GM12873 (cell line): Measurements from ENCODE around the gene LENG1.

Source experiments
- CTCF ChIP-seq: IDR thresholded peaks from 2 replicates; pipeline ENCODE4 v1.5.1; 2012; ENCODE audit warnings: low read depth, mild to moderate bottlenecking, moderate library complexity, low read length, control low read depth; ENCODE audit not compliant: insufficient read depth; ENCODE audit errors: missing control alignments

The LENG1 gene

GRCh38 chr19:54156953-54157352 lies 2.6 kb downstream of the LENG1 start:
- TF ChIP-seq CTCF = no peak

GRCh38 chr19:54156490-54156889 lies 3.0 kb downstream of the LENG1 start:
- no peak for TF ChIP-seq CTCF

GRCh38 chr19:54155694-54156093 lies 3.8 kb downstream of the LENG1 start:
- TF ChIP-seq CTCF = no peak

- no peak for TF ChIP-seq CTCF
These were observed 4.7 kb downstream of the LENG1 start for GRCh38 chr19:54154603-54155345.

GRCh38 chr19:54153731-54154326 lies 5.7 kb downstream of the LENG1 start:
- no peak for TF ChIP-seq CTCF

- TF ChIP-seq CTCF = no peak
These were observed 6.5 kb downstream of the LENG1 start for GRCh38 chr19:54152878-54153524.

GRCh38 chr19:54152267-54152666 lies 7.3 kb downstream of the LENG1 start:
- no peak for TF ChIP-seq CTCF
